ENCODE measurements around the gene ICAM4. TPM values are rescaled to one million over a fixed set of nuclear protein-coding genes. Genes with fewer than 3 reads are reported as not detected.

Gene ICAM4
- total and polyA plus RNA-seq, 2 of the 8 experiments (the other 6 are each of a cell fraction or from before 2014, with no cell fraction given): 1.5 to 4.1 TPM

- no peak overlapping the region for H2BK15ac ChIP-seq (ENCODE audit: low read length)
- H3K4me2 ChIP-seq (ENCODE audit: insufficient read depth in 1 of 2, low read depth in 2 of 2, low read length in 2 of 2): no peak overlapping the region
- no peak overlapping the region for H2BK20ac ChIP-seq (ENCODE audit: low read length)
- peaks cover 3% of the 10 kb centered on the region; the same call in 1 of the 2 replicates for H3K23me2 ChIP-seq (ENCODE audit: low read depth, low read length)
- H3K14ac ChIP-seq (ENCODE audit: insufficient read length): no peak overlapping the region
- no peak overlapping the region for H2BK12ac ChIP-seq (ENCODE audit: low read depth, low read length)
- no peak overlapping the region for H3K4me3 ChIP-seq (ENCODE audit: extremely low read depth in 1 of 4, insufficient read depth in 2 of 4, low read depth in 3 of 4, low read length in 4 of 4)
- no peak overlapping the region for H4K91ac ChIP-seq (replicated peaks; ENCODE audit: insufficient read length, low read length)
- no peak overlapping the region for H4K5ac ChIP-seq (ENCODE audit: insufficient read length, low read depth, low read length)
- H3K9ac ChIP-seq (replicated peaks in 1 of 4; ENCODE audit: extremely low read depth in 1 of 4, low read depth in 3 of 4, low read length in 3 of 4): no peak overlapping the region
- H3K36me3 ChIP-seq (ENCODE audit: control insufficient read depth in 2 of 4, insufficient read depth in 4 of 4, low read length in 3 of 4): peaks cover 15 to 45% (median 35%) of the 10 kb centered on the region in 4 experiments
- DNase-seq (ENCODE audit: low read depth in 1 of 2, low spot score in 2 of 2): no peak
- H3K9me3 ChIP-seq (ENCODE audit: insufficient read depth in 2 of 2, low read depth in 1 of 2, low read length in 1 of 2): no peaks in the 10 kb centered on the region
- no peak overlapping the region for H3K4ac ChIP-seq (replicated peaks; ENCODE audit: insufficient read length, low read depth, low read length)
- H3K56ac ChIP-seq (replicated peaks; ENCODE audit: insufficient read length, low read depth, low read length): no peak overlapping the region
- no peak overlapping the region for H2BK5ac ChIP-seq (ENCODE audit: low read depth, low read length)
- no peaks in the 10 kb centered on the region; a peak in 1 of 7 replicates for H3K4me1 ChIP-seq (replicated peaks in 1 of 4; ENCODE audit: control insufficient read depth in 3 of 4, insufficient read depth in 4 of 4, low read length in 3 of 4)
- H2BK120ac ChIP-seq (replicated peaks; ENCODE audit: low read depth, low read length): no peak overlapping the region
- no peak for FAIRE-seq
- no peaks in the 10 kb centered on the region; the same call in 1 of the 2 replicates for H3K79me1 ChIP-seq (ENCODE audit: low read depth, low read length)
- no peak overlapping the region for H2AK5ac ChIP-seq (ENCODE audit: low read depth, low read length)
- no peak overlapping the region for H2AFZ ChIP-seq (ENCODE audit: low read length)
- H3K79me2 ChIP-seq (ENCODE audit: control insufficient read depth in 1 of 2, insufficient read depth in 2 of 2, low read length in 2 of 2): no peaks in the 10 kb centered on the region
- peaks cover 0 to 8% of the 10 kb centered on the region in 2 experiments for H4K20me1 ChIP-seq (replicated peaks in 1 of 2; ENCODE audit: control insufficient read depth in 1 of 2, insufficient read depth in 2 of 2, low read length in 2 of 2)
- CTCF ChIA-PET (ENCODE audit: partially characterized antibody): interaction anchor here (0.6 to 2.1 kb wide), 7 partner anchors 19 to 129 kb away, joined by 3 to 12 read pairs (median 4); no protein-coding TSS in a partner anchor
- H3K27me3 ChIP-seq (replicated peaks in 1 of 4; ENCODE audit: control insufficient read depth in 3 of 4, extremely low read depth in 1 of 4, insufficient read depth in 3 of 4, low read length in 3 of 4): no peaks in the 10 kb centered on the region; a peak in 1 of 7 replicates
- H3K27ac ChIP-seq (ENCODE audit: low read depth, low read length): no peak overlapping the region
- POLR2A ChIA-PET (ENCODE audit: partially characterized antibody): interaction anchor here (0.7 to 11.4 kb wide), 5 partner anchors 15 to 368 kb away, joined by 3 to 104 read pairs (median 3); partner anchors contain the start of genes ICAM1 and RAVER1
- 94% methylated on average over 15 of the region's 15 CpGs; no CpG with 5 or more reads in 1 of the 2 experiments for WGBS, 2 experiments (ENCODE audit: extremely low coverage in 1 of 2, insufficient coverage in 1 of 2, insufficient read length in 1 of 2, insufficient replicate concordance in 2 of 2, low coverage in 1 of 2, low lambda C conversion rate in 2 of 2, missing lambda C conversion rate in 1 of 2)
- no peak overlapping the region for H3K23ac ChIP-seq (ENCODE audit: insufficient read length)
- no peak overlapping the region for H4K8ac ChIP-seq (ENCODE audit: extremely low read depth, insufficient read depth, low read length)
- no peak overlapping the region for H3K18ac ChIP-seq (ENCODE audit: extremely low read depth, low read length)
- TF ChIP-seq ATF2 (IDR thresholded peaks at IDR 0.05; ENCODE audit: low read length): no peak
- no peak for TF ChIP-seq EP300 (IDR thresholded peaks at IDR 0.05; ENCODE audit: borderline replicate concordance in 1 of 2, low read depth in 2 of 2, low read length in 2 of 2)
- TF ChIP-seq CHD2 (IDR thresholded peaks at IDR 0.05; ENCODE audit: low read length): no peak
- TF ChIP-seq PHF8 (conservative IDR thresholded peaks at IDR 0.05; ENCODE audit: low read depth, low read length): no peak
Measured at GRCh38 chr19:10317857-10318462, 31.2 kb downstream of the ICAM4 start.
